HCT116 (cell line): Measurements from ENCODE around the gene VANGL2. TPM values are rescaled to one million over a fixed set of nuclear protein-coding genes. Genes with fewer than 3 reads are reported as not detected.

ENCODE experiments used
- ATAC-seq: fragments of 200-7000 bp; cut with Tn5 transposase; 2 replicates; pipeline ENCODE4 v1.9.1; 2020; ENCODE audit warnings: mild to moderate bottlenecking, moderate library complexity
- BruUV-seq: library from RNA; stranded (reverse); fragments of 400-500 nt; replicated peaks from 2 replicates; lab custom pipeline; 2021; lab: Mats Ljungman, UMichigan
- CTCF ChIA-PET: fragments of 300-600 bp; sonication (Branson Sonifier 250); formaldehyde crosslinking; loops from one replicate; lab custom pipeline; 2021; ENCODE audit warnings: antibody characterized with exemption; lab: Charles Lee
- POLR2A ChIA-PET: fragments of 300-600, 350-600 bp; sonication (Branson Sonifier 250); formaldehyde crosslinking; loops from one replicate; lab custom pipeline; 2021; ENCODE audit warnings: antibody characterized with exemption; lab: Charles Lee
- RAD21 ChIA-PET, 2 experiments: fragments of 300-600 bp; sonication (Branson Sonifier 250); formaldehyde crosslinking; loops; one replicate each; lab custom pipeline; 2023; ENCODE audit warnings: low total read pairs in 2 of 2; ENCODE audit not compliant: uncharacterized antibody in 2 of 2, unreplicated experiment in 2 of 2, low non-redundant PET in 1 of 2; lab: Charles Lee
- DNase-seq: peaks from one replicate; pipeline ENCODE4 v3.0.0-alpha.2; 2010; ENCODE audit warnings: low read depth, low spot score
- H2AFZ ChIP-seq: fragments of 200-600 bp; shearing (Covaris generic), sonication (generic); 2 replicates; pipeline ENCODE4 v1.6.1; 2017; ENCODE audit warnings: low read depth, mixed run types, mixed read lengths, antibody characterized with exemption, low read length; ENCODE audit not compliant: poor library complexity, severe bottlenecking
- H3K27ac ChIP-seq: 2 replicates; pipeline ENCODE4 v1.5.1; 2012; ENCODE audit warnings: low read depth, low read length
- H3K27me3 ChIP-seq: fragments of 200-600 bp; sonication (generic); 2 replicates; pipeline ENCODE4 v1.6.1; 2016; ENCODE audit warnings: mixed run types, low read length, mixed read lengths; ENCODE audit not compliant: insufficient read depth
- H3K36me3 ChIP-seq, 2 experiments: fragments of 200-500 bp in 1 of 2; fragments of 200-600 bp in 1 of 2; sonication (Bioruptor generic) in 1 of 2; sonication (generic) in 1 of 2; 2 replicates each; pipeline versions ENCODE4 v1.5.1 to v1.6.1; 2014 to 2016; ENCODE audit warnings: low read length in 2 of 2, inconsistent platforms in 1 of 2, mixed read lengths in 1 of 2, mixed run types in 1 of 2; ENCODE audit not compliant: insufficient read depth in 2 of 2, control insufficient read depth in 1 of 2
- H3K4me1 ChIP-seq, 2 experiments: fragments of 200-600 bp in 1 of 2; sonication (generic) in 1 of 2; 2 replicates each; pipeline versions ENCODE4 v1.5.1 to v1.6.1; 2012 to 2017; ENCODE audit warnings: low read length in 2 of 2, inconsistent platforms in 1 of 2, mild to moderate bottlenecking in 1 of 2, mixed read lengths in 1 of 2, mixed run types in 1 of 2, moderate library complexity in 1 of 2; ENCODE audit not compliant: insufficient read depth in 2 of 2, control insufficient read depth in 1 of 2
- H3K4me2 ChIP-seq: fragments of 200-600 bp; sonication (generic); 2 replicates; pipeline ENCODE4 v1.6.1; 2017; ENCODE audit warnings: mixed run types, low read length, mixed read lengths
- H3K4me3 ChIP-seq, 2 experiments: fragments of 200-600 bp in 1 of 2; sonication (generic) in 1 of 2; replicated peaks in 1 of 2; 2 replicates each; pipeline ENCODE4 v1.5.1; 2011 to 2016; ENCODE audit warnings: low read length in 2 of 2, control low read depth in 1 of 2, low read depth in 1 of 2, mild to moderate bottlenecking in 1 of 2, mixed read lengths in 1 of 2, mixed run types in 1 of 2
- H3K79me2 ChIP-seq: fragments of 200-600 bp; sonication (generic); 2 replicates; pipeline ENCODE4 v1.6.1; 2017; ENCODE audit warnings: mild to moderate bottlenecking, mixed run types, low read length, moderate library complexity, mixed read lengths; ENCODE audit not compliant: insufficient read depth
- H3K9ac ChIP-seq: fragments of 200-600 bp; sonication (generic); 2 replicates; pipeline ENCODE4 v1.6.1; 2016; ENCODE audit warnings: low read length, mixed read lengths
- H3K9me2 ChIP-seq: fragments of 200-600 bp; sonication (generic), shearing (Covaris generic); 2 replicates; pipeline ENCODE4 v1.6.1; 2017; ENCODE audit warnings: mixed run types, mild to moderate bottlenecking, moderate library complexity; ENCODE audit not compliant: insufficient read depth
- H3K9me3 ChIP-seq, 2 experiments: fragments of 200-500 bp in 1 of 2; fragments of 200-600 bp in 1 of 2; sonication (Bioruptor generic) in 1 of 2; sonication (generic) in 1 of 2; 2 replicates each; pipeline ENCODE4 v1.6.1; 2014 to 2017; ENCODE audit warnings: low read length in 2 of 2, mixed read lengths in 2 of 2, inconsistent platforms in 1 of 2, low read depth in 1 of 2, mild to moderate bottlenecking in 1 of 2, mixed run types in 1 of 2, moderate library complexity in 1 of 2; ENCODE audit not compliant: control insufficient read depth in 1 of 2, insufficient read depth in 1 of 2
- H4K20me1 ChIP-seq: fragments of 200-600 bp; sonication (generic), shearing (Covaris generic); 2 replicates; pipeline ENCODE4 v1.6.1; 2017; ENCODE audit warnings: mixed run types, mild to moderate bottlenecking, moderate library complexity; ENCODE audit not compliant: insufficient read depth
- CTCF ChIP-seq, 3 experiments: fragments of 200-600 bp in 1 of 3; sonication (generic) in 1 of 3; IDR thresholded peaks in 2 of 3; conservative IDR thresholded peaks in 1 of 3; 2 replicates each; pipeline ENCODE4 v1.5.1; 2012 to 2017; ENCODE audit warnings: low read depth in 2 of 3, low read length in 2 of 3, antibody characterized with exemption in 1 of 3, borderline replicate concordance in 1 of 3, control low read depth in 1 of 3, mild to moderate bottlenecking in 1 of 3, mixed read lengths in 1 of 3, mixed run types in 1 of 3, moderate library complexity in 1 of 3; ENCODE audit not compliant: insufficient read depth in 1 of 3
- EGR1 ChIP-seq: IDR thresholded peaks from 2 replicates; pipeline ENCODE4 v1.6.1; 2012; ENCODE audit warnings: low read depth
- EZH2 ChIP-seq: fragments of 200-600 bp; sonication (generic); IDR thresholded peaks from 2 replicates; pipeline ENCODE4 v1.6.1; 2017; ENCODE audit warnings: antibody characterized with exemption, mixed run types
- EZH2phosphoT487 ChIP-seq: fragments of 200-600 bp; IDR thresholded peaks from 2 replicates; pipeline ENCODE4 v1.6.1; 2018; ENCODE audit warnings: antibody characterized with exemption, borderline replicate concordance
- JUND ChIP-seq: IDR thresholded peaks from 2 replicates; pipeline ENCODE4 v1.6.1; 2012
- POLR2A ChIP-seq: IDR thresholded peaks from 2 replicates; pipeline ENCODE4 v1.7.0; 2011; ENCODE audit warnings: borderline replicate concordance; ENCODE audit not compliant: insufficient read depth, insufficient read length; ENCODE audit errors: extremely low read depth
- RAD21 ChIP-seq: IDR thresholded peaks from 2 replicates; pipeline ENCODE4 v1.6.1; 2012; ENCODE audit warnings: low read depth, mild to moderate bottlenecking
- REST ChIP-seq: IDR thresholded peaks from 2 replicates; pipeline ENCODE4 v1.6.1; 2012; ENCODE audit warnings: low read depth
- TCF7L2 ChIP-seq: IDR thresholded peaks from 2 replicates; pipeline ENCODE4 v1.7.0; 2011; ENCODE audit warnings: borderline replicate concordance, inconsistent platforms; ENCODE audit not compliant: insufficient read depth, insufficient read length; ENCODE audit errors: extremely low read depth
- YY1 ChIP-seq: IDR thresholded peaks from 2 replicates; pipeline ENCODE4 v1.6.1; 2011; ENCODE audit warnings: low read length, low read depth, moderate library complexity, mild to moderate bottlenecking; ENCODE audit not compliant: insufficient replicate concordance; ENCODE audit errors: extremely low read depth
- intact Hi-C: fragments of 100-400 bp; cut with micrococcal nuclease; formaldehyde crosslinking; loops from 2 replicates; pipeline ENCODE4 v1.10.0; 2022
- total RNA-seq: library from RNA; stranded (reverse); gene quantifications from one replicate; pipeline ENCODE4 v1.2.1, GENCODE V29; 2021; ENCODE audit not compliant: unreplicated experiment

The VANGL2 gene
- total RNA-seq, 1 experiment from 2014 or later, result 1.1 TPM

GRCh38 chr1:160416369-160416768 is 16.0 kb downstream of the VANGL2 start:
- Histone ChIP-seq H3K27ac (no peak overlapping the region), H3K79me2 (no peaks in the 10 kb centered on the region), H3K9ac (no peak overlapping the region), H4K20me1 (no peaks in the 10 kb centered on the region), H3K36me3 (no peaks in the 10 kb centered on the region), H3K4me3 (no peak overlapping the region), H3K27me3 (no peaks in the 10 kb centered on the region), H3K9me2 (no peaks in the 10 kb centered on the region), H3K9me3 (no peaks in the 10 kb centered on the region), H3K4me1 (no peaks in the 10 kb centered on the region), H2AFZ (no peak overlapping the region), H3K4me2 (no peak overlapping the region)
- ChIA-PET POLR2A (no interaction called here), CTCF (interaction anchor here (0.7 to 2.8 kb wide), 12 partner anchors 8 to 315 kb away, joined by 3 to 21 read pairs (median 6); no protein-coding TSS in a partner anchor), RAD21 (interaction anchor here (0.6 to 1.2 kb wide), 4 partner anchors 35 to 62 kb away, joined by 3 to 4 read pairs (median 4); no protein-coding TSS in a partner anchor)
- no TSS peak for BruUV-seq
- ATAC-seq (peak; percentile 98), DNase-seq (peak; percentile 36)
- intact Hi-C loops, result loop anchor here (1.0 to 2.0 kb wide), 4 partner anchors 40 to 315 kb away; no protein-coding TSS in a partner anchor
- no peak for TF ChIP-seq EZH2
- peak; percentile 64 to 85 (median 75) for TF ChIP-seq CTCF (IDR thresholded peaks at IDR 0.05 in 2 of 3, conservative IDR thresholded peaks at IDR 0.05 in 1 of 3; ENCODE audit: borderline replicate concordance in 1 of 3, insufficient read depth in 1 of 3, low read depth in 2 of 3, low read length in 2 of 3)
- TF ChIP-seq RAD21, result peak; percentile 94

- Histone ChIP-seq H3K9ac (no peak overlapping the region), H3K36me3 (no peaks in the 10 kb centered on the region), H3K4me2 (no peak overlapping the region), H3K4me3 (no peak overlapping the region), H4K20me1 (no peaks in the 10 kb centered on the region), H3K79me2 (no peaks in the 10 kb centered on the region), H2AFZ (no peak overlapping the region), H3K9me3 (no peaks in the 10 kb centered on the region)
- RAD21 ChIA-PET, result no interaction called here
- POLR2A ChIA-PET, result no interaction called here
- no peak for DNase-seq
- intact Hi-C loops, result no loop called here
- BruUV-seq, result no TSS peak
- CTCF ChIA-PET, result interaction anchor here (0.8 to 1.3 kb wide), 2 partner anchors 39 to 225 kb away, joined by 3 to 4 read pairs; no protein-coding TSS in a partner anchor
- TF ChIP-seq EGR1, result no peak
- no peak for TF ChIP-seq YY1
- no peak for TF ChIP-seq EZH2
- TF ChIP-seq POLR2A, result no peak
- no peak for TF ChIP-seq TCF7L2
- TF ChIP-seq REST, result no peak
- no peak for TF ChIP-seq JUND
- no peak for TF ChIP-seq EZH2phosphoT487
- TF ChIP-seq, all 23 proteins: peak for 0
- ATAC-seq, result no peak
- Histone ChIP-seq H3K27me3 (no peaks in the 10 kb centered on the region), H3K27ac (no peak overlapping the region), H3K9me2 (no peaks in the 10 kb centered on the region), H3K4me1 (no peaks in the 10 kb centered on the region)
These were observed 18.1 kb downstream of the VANGL2 start for GRCh38 chr1:160418483-160418882.
